GM12875 (cell line): ENCODE data around the gene NPY1R.

Experiments
- H3K4me3 ChIP-seq: one replicate; pipeline ENCODE4 v1.5.1; 2011; ENCODE audit warnings: low read depth, low read length, control low read depth
- TF ChIP-seq, protein P1 (sequence below): IDR thresholded peaks from 2 replicates; pipeline ENCODE4 v1.5.1; 2011; ENCODE audit warnings: low read depth, mild to moderate bottlenecking, control low read depth, inconsistent platforms, low read length, moderate library complexity, borderline replicate concordance; ENCODE audit not compliant: insufficient read depth

The NPY1R gene

DNA sequence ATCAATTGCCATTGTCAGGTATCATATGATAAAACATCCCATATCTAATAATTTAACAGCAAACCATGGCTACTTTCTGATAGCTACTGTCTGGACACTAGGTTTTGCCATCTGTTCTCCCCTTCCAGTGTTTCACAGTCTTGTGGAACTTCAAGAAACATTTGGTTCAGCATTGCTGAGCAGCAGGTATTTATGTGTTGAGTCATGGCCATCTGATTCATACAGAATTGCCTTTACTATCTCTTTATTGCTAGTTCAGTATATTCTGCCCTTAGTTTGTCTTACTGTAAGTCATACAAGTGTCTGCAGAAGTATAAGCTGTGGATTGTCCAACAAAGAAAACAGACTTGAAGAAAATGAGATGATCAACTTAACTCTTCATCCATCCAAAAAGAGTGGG lies 18.3 kb upstream of the NPY1R start:
- TF ChIP-seq, protein P1, sequence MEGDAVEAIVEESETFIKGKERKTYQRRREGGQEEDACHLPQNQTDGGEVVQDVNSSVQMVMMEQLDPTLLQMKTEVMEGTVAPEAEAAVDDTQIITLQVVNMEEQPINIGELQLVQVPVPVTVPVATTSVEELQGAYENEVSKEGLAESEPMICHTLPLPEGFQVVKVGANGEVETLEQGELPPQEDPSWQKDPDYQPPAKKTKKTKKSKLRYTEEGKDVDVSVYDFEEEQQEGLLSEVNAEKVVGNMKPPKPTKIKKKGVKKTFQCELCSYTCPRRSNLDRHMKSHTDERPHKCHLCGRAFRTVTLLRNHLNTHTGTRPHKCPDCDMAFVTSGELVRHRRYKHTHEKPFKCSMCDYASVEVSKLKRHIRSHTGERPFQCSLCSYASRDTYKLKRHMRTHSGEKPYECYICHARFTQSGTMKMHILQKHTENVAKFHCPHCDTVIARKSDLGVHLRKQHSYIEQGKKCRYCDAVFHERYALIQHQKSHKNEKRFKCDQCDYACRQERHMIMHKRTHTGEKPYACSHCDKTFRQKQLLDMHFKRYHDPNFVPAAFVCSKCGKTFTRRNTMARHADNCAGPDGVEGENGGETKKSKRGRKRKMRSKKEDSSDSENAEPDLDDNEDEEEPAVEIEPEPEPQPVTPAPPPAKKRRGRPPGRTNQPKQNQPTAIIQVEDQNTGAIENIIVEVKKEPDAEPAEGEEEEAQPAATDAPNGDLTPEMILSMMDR, result no peak
- H3K4me3 ChIP-seq, result no peak overlapping the region

DNA sequence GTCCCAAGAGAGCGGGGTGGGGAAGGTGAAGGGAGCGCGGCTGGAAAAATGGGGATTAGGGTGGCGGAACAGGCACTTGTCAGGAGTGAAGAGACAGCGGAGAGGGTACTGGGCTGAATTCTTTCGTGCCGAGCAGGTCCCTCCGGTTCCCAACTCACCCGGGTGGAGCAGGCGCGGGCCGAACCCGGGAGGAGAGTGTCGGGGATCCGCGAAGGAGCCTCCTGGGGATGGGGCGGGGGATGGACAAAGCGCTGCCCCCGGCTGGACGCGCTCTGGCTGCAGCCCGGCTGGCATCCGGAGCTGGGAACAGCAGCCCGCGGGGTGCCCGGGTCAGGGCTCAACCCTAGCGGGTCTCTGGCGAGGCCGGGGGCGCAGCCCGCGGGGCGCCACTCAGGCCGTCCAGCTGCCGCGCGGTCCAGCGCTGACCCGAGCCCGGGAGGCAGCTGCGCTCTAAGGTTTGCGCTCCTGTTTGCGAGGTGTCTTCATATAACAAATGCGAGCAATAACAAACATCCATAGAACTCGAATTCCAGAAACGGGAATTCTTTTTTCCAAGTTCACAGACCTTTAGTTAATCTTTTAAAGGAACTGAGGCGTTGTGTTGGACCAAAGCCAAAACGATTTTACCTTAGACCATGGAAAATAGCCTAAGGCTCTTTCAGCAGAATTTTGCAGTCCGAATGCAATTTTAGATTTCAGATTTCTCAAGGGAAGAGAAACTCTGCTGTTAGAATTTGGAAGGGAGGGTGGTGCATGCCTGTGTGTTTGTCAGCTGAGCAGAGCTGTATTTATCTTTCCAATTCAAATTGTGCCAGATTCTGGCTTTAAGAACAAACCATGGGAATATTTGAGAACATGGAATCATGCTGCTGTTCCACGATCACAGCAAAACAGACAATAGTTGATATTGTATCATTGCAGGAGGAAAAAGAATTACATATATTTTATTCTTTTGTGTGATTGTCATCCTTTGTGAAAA lies 12.0 kb upstream of the NPY1R start:
- TF ChIP-seq, protein P1, result no peak
- no peak overlapping the region for H3K4me3 ChIP-seq

DNA sequence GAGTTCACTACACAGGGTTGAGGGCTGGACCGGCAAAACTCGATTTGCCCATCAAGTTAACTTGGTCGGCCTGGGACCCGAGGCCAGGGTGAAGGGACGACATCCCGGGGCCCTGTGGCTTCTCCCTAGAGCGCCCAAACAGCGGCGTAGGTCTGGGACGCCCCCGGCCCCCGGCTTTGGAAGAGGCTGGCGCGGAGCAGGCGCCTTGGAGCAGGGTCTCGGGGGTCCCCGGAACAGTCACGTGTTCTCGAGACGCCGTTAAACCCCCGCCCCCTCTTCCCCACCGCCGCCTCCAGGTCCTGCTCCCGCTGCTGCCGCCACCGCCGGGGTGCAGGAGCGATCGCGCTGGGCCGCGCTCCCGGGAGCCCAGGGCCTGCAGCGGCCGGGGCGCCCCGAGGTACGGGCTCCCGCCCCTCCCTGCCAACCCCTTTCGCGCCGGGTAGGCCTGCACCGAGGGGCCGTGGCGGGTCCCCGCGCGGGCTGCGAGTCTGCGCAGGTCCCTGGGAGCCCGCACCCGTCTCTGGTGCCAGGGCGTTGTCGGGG lies 11.3 kb upstream of the NPY1R start, which contains the start of gene NPY5R:
Gene NPY5R, plus strand, starts transcription at position 289 of the 543 bp plus-strand sequence. CDS start 6,382 bp downstream, outside the sequence.
- TF ChIP-seq, protein P1, result no peak
- no peak within 1 kb of the TSS for H3K4me3 ChIP-seq

DNA sequence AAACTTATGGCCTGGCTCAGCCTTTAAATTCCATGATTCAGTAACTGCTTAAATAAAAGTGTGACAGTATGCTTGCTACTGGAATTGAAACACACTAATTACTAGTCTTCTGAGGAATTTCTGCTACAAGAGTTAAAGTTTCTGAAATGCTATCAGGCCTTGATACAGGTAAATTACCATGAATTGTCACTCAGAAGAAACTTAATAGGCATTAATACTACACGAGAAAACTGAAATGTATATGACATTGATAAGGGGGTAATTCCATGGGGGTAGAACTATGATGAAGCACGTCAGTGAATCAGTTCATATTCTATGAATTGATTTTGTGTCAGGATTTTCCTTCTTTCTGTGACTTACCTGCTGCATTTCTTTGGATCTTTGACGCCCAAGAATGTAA lies 3.0 kb upstream of the NPY1R start:
- H3K4me3 ChIP-seq, result no peak overlapping the region
- TF ChIP-seq, protein P1, result no peak

DNA sequence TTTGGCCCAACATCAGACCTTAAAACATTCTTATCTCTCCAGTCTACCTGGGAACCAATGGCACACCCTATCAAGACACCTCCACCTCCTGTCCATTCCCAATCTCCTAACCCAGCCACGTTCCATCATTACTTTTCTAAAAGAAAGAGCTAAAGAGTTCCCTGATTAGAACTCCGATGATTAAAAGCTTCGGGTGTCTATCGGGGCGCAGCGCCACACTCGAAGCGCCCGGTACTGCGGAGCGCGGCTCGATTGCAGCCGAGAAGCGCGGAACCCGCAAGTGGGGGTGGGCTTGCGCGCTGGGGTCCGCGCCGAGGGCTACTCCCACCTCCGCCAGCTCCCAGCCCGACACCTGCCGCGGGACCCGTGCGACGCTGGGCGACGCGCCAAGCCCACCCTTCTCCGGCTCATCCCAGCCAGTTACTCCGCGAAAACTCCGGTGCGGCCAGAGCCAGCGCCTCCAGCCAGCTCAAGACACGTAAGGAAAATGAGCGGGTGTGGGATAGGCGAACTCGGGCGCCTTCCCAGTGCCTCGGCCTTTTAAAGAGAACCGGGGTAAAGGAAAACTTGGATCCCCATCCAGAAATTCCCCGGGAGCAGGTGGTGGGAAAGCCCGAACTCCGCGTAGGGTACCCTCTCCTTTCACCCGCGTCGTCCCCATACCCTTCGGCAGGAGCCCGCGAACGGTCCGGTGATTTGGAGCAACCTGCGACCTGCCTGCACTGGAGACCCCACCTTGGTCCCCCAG lies 593 bp downstream of the NPY1R start:
- H3K4me3 ChIP-seq, result peak overlapping the region; percentile 40
- TF ChIP-seq, protein P1, result no peak

DNA sequence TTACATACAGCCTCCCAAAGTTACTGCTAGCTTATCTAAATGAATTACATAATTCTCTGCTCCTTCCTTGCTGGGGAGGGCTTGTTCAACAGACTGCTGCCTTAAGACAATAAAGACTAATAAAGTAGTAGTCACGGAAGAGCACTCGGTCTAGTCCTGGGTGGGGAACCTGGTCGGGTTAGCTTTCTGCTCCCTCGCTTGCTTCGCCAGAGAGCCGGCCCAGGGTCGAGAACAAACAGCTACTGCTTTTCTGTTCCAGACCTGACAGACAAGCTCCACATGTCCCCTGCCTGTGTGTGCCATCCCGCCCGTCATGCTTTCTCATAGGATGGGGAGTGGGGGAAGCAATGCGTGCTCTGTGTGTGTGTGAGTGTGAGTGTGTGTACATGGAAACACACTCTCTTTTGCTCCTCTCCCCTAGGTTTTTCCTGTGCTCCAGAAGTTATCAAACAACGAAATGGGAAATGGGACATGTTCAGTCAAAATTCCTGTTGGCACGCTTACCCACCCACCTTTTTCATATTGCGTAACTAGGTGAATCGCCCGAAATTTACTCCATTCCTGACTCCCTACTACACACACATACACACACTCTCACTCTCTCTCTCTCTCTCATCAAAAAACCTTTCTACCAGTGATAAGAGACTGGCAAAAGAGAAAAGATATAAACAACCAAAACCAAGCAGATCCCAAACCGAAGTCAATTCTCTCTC lies 1.3 kb downstream of the NPY1R start:
- TF ChIP-seq, protein P1, result no peak
- H3K4me3 ChIP-seq, result no peak overlapping the region
